Endothelial cell (in vitro differentiated cells): ENCODE measurements around the gene NEGR1. TPM values are rescaled to one million over a fixed set of nuclear protein-coding genes. Genes with fewer than 3 reads are reported as not detected.
"Not testable (repeated sequence)": the region's sequence is repeated elsewhere in the genome, so short reads cannot be mapped to it uniquely, and the experiment has no call there.

Source experiments
- DNase-seq: peaks from one replicate; pipeline ENCODE4 v3.0.0; 2021; ENCODE audit warnings: low spot score
- H3K27ac Mint-ChIP-seq: one replicate; pipeline ENCODE4 v1.8.0; 2021; ENCODE audit warnings: mixed read lengths, inconsistent platforms; ENCODE audit not compliant: unreplicated experiment
- H3K27me3 Mint-ChIP-seq: one replicate; pipeline ENCODE4 v1.8.0; 2021; ENCODE audit warnings: mild to moderate bottlenecking, moderate library complexity, mixed read lengths, inconsistent platforms; ENCODE audit not compliant: unreplicated experiment
- H3K36me3 Mint-ChIP-seq: one replicate; pipeline ENCODE4 v1.8.0; 2021; ENCODE audit warnings: mild to moderate bottlenecking, low read depth, mixed read lengths, inconsistent platforms; ENCODE audit not compliant: unreplicated experiment
- H3K4me1 Mint-ChIP-seq: one replicate; pipeline ENCODE4 v1.8.0; 2021; ENCODE audit warnings: mild to moderate bottlenecking, mixed read lengths, inconsistent platforms; ENCODE audit not compliant: unreplicated experiment
- H3K4me3 Mint-ChIP-seq: one replicate; pipeline ENCODE4 v1.8.0; 2021; ENCODE audit warnings: mild to moderate bottlenecking, mixed read lengths, inconsistent platforms; ENCODE audit not compliant: unreplicated experiment
- H3K9me3 Mint-ChIP-seq: one replicate; pipeline ENCODE4 v1.8.0; 2021; ENCODE audit warnings: mixed read lengths, inconsistent platforms; ENCODE audit not compliant: unreplicated experiment
- total RNA-seq: library from RNA; stranded (reverse); fragmentation: NEBNext Ultra II Directional; extraction: Animal tissue kit (Norgen Biotek cat#: 25700); gene quantifications from one replicate; pipeline ENCODE4 v1.2.1, GENCODE V29; 2021; ENCODE audit not compliant: unreplicated experiment
- TF ChIP-seq, protein P1 (sequence below): fragments of 200-600 bp; sonication (generic); IDR thresholded peaks from one replicate; pipeline ENCODE4 v1.5.0; 2021; ENCODE audit warnings: antibody characterized with exemption; ENCODE audit not compliant: unreplicated experiment

The NEGR1 gene
- total RNA-seq, 1 donor from 2014 or later, result 2.9 TPM

DNA sequence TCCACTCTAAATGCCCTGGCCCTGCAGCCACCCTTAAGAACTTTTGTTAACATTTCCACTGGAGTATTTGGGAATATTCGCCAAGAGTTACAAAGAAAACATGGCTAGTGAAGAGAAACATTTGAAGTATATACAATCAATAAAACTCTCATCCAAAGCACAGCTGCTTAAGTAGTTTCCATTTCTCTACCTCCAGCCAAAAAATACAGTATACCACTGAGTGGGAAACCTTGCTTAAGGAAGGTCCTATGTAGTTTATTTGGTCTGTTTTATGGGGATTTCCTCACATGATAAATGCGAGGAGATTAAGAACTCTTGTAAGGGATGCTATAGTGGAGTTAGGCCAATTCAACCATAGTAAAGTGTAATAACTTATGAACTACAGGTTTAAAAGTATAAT, 382.5 kb downstream of the NEGR1 start:
- Mint-ChIP-seq H3K4me3 (no peak overlapping the region), H3K9me3 (no peaks in the 10 kb centered on the region), H3K4me1 (no peaks in the 10 kb centered on the region), H3K27me3 (no peaks in the 10 kb centered on the region), H3K36me3 (no peaks in the 10 kb centered on the region), H3K27ac (no peak overlapping the region)
- TF ChIP-seq, protein P1, sequence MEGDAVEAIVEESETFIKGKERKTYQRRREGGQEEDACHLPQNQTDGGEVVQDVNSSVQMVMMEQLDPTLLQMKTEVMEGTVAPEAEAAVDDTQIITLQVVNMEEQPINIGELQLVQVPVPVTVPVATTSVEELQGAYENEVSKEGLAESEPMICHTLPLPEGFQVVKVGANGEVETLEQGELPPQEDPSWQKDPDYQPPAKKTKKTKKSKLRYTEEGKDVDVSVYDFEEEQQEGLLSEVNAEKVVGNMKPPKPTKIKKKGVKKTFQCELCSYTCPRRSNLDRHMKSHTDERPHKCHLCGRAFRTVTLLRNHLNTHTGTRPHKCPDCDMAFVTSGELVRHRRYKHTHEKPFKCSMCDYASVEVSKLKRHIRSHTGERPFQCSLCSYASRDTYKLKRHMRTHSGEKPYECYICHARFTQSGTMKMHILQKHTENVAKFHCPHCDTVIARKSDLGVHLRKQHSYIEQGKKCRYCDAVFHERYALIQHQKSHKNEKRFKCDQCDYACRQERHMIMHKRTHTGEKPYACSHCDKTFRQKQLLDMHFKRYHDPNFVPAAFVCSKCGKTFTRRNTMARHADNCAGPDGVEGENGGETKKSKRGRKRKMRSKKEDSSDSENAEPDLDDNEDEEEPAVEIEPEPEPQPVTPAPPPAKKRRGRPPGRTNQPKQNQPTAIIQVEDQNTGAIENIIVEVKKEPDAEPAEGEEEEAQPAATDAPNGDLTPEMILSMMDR, result no peak
- DNase-seq, result no peak

DNA sequence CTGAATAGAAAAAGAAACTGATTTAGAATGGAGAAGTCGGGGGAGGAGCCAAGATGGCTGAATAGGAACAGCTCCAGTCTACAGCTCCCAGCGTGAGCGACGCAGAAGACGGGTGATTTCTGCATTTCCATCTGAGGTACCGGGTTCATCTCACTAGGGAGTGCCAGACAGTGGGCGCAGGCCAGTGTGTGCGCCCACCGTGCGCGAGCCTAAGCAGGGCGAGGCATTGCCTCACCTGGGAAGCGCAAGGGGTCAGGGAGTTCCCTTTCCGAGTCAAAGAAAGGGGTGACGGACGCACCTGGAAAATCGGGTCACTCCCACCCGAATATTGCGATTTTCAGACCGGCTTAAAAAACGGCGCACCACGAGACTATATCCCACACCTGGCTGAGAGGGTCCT, 394.2 kb downstream of the NEGR1 start:
- H3K4me1 Mint-ChIP-seq, DNase-seq, H3K27ac Mint-ChIP-seq, H3K36me3 Mint-ChIP-seq, H3K9me3 Mint-ChIP-seq, H3K4me3 Mint-ChIP-seq, H3K27me3 Mint-ChIP-seq: not testable (repeated sequence)

DNA sequence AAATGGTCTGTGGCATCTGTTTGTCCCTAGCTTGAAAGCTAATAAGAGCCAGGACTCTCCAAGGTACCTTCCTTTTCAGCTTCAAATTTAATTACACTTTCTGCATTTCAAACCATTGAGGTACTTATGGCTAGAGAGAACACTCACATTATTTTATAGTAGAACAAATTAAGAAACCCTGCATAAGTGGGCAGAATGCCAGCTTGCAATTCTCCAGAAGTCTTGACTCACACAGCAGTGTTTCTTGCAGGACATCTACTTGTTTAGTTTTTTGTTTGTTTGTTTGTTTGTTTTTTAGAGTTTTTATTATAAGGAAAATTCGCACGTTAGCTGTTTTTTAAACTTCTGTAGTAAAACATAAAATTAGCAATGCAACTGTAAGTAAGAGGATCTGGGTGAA, 397.2 kb downstream of the NEGR1 start:
- Mint-ChIP-seq H3K4me1 (no peaks in the 10 kb centered on the region), H3K36me3 (no peaks in the 10 kb centered on the region), H3K27me3 (no peaks in the 10 kb centered on the region), H3K4me3 (no peak overlapping the region), H3K9me3 (no peaks in the 10 kb centered on the region), H3K27ac (no peak overlapping the region)
- TF ChIP-seq, protein P1, result no peak
- DNase-seq, result no peak

DNA sequence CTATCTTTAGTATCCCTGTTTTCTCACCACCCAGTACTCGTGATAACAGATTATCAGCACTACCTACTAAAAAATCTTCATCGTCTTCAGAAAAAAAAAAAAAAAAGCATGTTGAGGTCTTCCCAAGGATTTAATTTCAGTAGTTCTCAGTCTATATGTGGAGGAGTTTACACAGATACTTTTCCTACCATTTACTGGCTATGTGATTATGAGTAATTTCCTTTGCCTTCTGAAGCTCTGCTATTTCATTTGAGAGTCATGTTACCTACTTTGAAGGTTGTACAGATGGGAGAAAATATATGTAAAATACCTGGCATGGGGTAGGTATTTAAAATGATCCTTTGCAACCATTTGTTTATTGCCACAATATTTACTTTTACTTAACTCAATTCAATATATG, 399.7 kb downstream of the NEGR1 start:
- H3K4me1 Mint-ChIP-seq, result no peaks in the 10 kb centered on the region
- no peak overlapping the region for H3K27ac Mint-ChIP-seq
- H3K27me3 Mint-ChIP-seq, result no peaks in the 10 kb centered on the region
- H3K9me3 Mint-ChIP-seq, result no peaks in the 10 kb centered on the region
- DNase-seq, result no peak
- TF ChIP-seq, protein P1, result no peak
- H3K4me3 Mint-ChIP-seq, result no peak overlapping the region
- no peaks in the 10 kb centered on the region for H3K36me3 Mint-ChIP-seq

GRCh38 chr1:71882226-71882625, 400.1 kb downstream of the NEGR1 start:
- TF ChIP-seq, protein P1, result no peak
- Mint-ChIP-seq H3K36me3 (no peaks in the 10 kb centered on the region), H3K4me3 (no peak overlapping the region), H3K4me1 (no peaks in the 10 kb centered on the region), H3K27me3 (no peaks in the 10 kb centered on the region), H3K27ac (no peak overlapping the region), H3K9me3 (no peaks in the 10 kb centered on the region)
- no peak for DNase-seq

DNA sequence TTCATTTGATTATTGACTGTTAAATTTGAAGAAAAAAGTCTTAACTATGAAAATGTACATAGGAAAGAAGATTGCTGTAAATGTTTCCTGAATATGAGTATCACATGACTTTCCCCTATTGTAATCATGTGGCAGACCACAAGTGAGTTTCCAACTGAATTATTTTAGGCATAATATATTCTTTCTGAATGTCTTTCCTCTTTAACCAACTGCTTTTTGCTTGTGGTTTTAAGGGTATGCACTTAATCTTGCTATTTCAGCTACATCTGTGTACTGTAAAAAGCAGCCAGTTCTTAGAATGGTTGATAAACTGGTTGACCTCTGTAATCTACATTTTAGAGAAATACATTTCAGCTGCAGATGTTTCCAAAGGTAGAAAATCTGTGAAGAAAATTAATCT, 400.7 kb downstream of the NEGR1 start:
- H3K27ac Mint-ChIP-seq, result no peak overlapping the region
- H3K4me3 Mint-ChIP-seq, result no peak overlapping the region
- no peak for DNase-seq
- no peaks in the 10 kb centered on the region for H3K4me1 Mint-ChIP-seq
- no peaks in the 10 kb centered on the region for H3K36me3 Mint-ChIP-seq
- TF ChIP-seq, protein P1, result no peak
- no peaks in the 10 kb centered on the region for H3K27me3 Mint-ChIP-seq
- no peaks in the 10 kb centered on the region for H3K9me3 Mint-ChIP-seq
